Muscle layer of duodenum (tissue), 2 donors: ENCODE data around the gene NFIB.

Experiments
- H3K27ac ChIP-seq: one replicate; pipeline ENCODE4 v1.7.0; 2013; ENCODE audit warnings: mild to moderate bottlenecking, low read length
- H3K27me3 ChIP-seq: one replicate; pipeline ENCODE4 v1.7.0; 2013; ENCODE audit warnings: low read depth, mild to moderate bottlenecking, control low read depth, low read length
- H3K36me3 ChIP-seq, 2 donors: one replicate each; pipeline ENCODE4 v1.7.0; 2013; ENCODE audit warnings: low read length in 2 of 2, control low read depth in 1 of 2, mild to moderate bottlenecking in 1 of 2; ENCODE audit not compliant: insufficient read depth in 2 of 2, control insufficient read depth in 1 of 2
- H3K4me1 ChIP-seq, 2 donors: one replicate each; pipeline ENCODE4 v1.7.0; 2013; ENCODE audit warnings: low read length in 2 of 2, mild to moderate bottlenecking in 2 of 2, control low read depth in 1 of 2, moderate library complexity in 1 of 2; ENCODE audit not compliant: insufficient read depth in 2 of 2, control insufficient read depth in 1 of 2
- H3K4me3 ChIP-seq, 2 donors: one replicate each; pipeline ENCODE4 v1.7.0; 2013; ENCODE audit warnings: low read length in 2 of 2, low read depth in 1 of 2, mild to moderate bottlenecking in 1 of 2
- H3K9me3 ChIP-seq, 2 donors: one replicate each; pipeline ENCODE4 v1.7.0; 2013; ENCODE audit warnings: low read length in 2 of 2, control low read depth in 1 of 2, mild to moderate bottlenecking in 1 of 2; ENCODE audit not compliant: control insufficient read depth in 1 of 2
- donor health status: healthy.

NFIB gene

DNA sequence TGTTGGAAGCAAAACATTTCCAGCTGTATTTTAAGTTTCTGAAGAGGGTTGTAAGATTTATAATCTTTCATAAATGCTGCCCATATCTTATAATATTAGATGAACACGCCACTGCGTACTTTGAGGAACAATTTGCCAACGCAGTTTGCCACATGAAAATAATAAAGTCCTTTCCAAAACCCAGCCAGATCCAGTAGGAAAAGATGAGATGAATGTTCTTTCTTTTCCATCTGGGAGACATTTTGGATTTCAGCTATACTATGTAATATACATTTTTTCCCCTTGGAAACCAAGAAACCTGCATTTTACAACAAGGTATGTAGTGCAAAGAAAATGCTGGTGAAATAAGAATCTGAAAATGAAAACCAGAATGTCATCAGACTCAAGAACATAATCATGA is 125.4 kb downstream of the NFIB start:
- no peak overlapping the region for H3K27ac ChIP-seq
- H3K36me3 ChIP-seq: no peaks in the 10 kb centered on the region

DNA sequence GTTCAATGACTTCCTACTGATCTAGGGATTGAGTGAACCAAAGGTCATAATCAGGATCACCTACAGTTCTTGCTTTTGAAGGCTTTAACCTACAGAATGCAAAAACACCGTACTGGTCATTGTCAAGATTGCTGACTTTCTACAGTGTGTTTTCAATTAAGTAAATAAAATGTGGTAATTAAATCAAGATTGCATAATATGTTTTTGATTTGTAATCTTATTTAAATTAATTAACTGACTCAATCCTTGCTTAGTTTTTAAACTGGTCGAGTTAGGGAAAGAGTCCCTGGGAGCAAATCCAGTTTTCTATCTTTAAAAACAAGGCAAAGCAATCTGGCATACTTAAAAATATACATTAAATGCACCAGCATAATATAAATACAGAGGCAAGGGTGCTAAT is 125.9 kb downstream of the NFIB start:
- H3K9me3 ChIP-seq: no peaks in the 10 kb centered on the region
- H3K36me3 ChIP-seq: no peaks in the 10 kb centered on the region
- H3K4me1 ChIP-seq: peaks cover 0 to 16% of the 10 kb centered on the region in 2 donors
- no peak overlapping the region for H3K4me3 ChIP-seq
- no peaks in the 10 kb centered on the region for H3K27me3 ChIP-seq
- no peak overlapping the region for H3K27ac ChIP-seq

More for the DNA sequence above, 125.4 kb downstream of the NFIB start:
- Histone ChIP-seq H3K4me1 (peaks cover 0 to 19% of the 10 kb centered on the region in 2 donors), H3K4me3 (no peak overlapping the region), H3K9me3 (no peaks in the 10 kb centered on the region), H3K27me3 (no peaks in the 10 kb centered on the region)

- H3K4me1 ChIP-seq: peaks cover 0 to 16% of the 10 kb centered on the region in 2 donors
These were observed 127.8 kb downstream of the NFIB start for GRCh38 chr9:14186096-14186495.

GRCh38 chr9:14185016-14185415 is 128.9 kb downstream of the NFIB start:
- H3K9me3 ChIP-seq: no peaks in the 10 kb centered on the region
- H3K27ac ChIP-seq: no peak overlapping the region
- no peak overlapping the region for H3K4me3 ChIP-seq
- H3K4me1 ChIP-seq: peaks cover 0 to 20% of the 10 kb centered on the region in 2 donors
- no peaks in the 10 kb centered on the region for H3K27me3 ChIP-seq
- H3K36me3 ChIP-seq: no peaks in the 10 kb centered on the region

More at GRCh38 chr9:14186096-14186495, 127.8 kb downstream of the NFIB start:
- H3K4me3 ChIP-seq: no peak overlapping the region
- no peaks in the 10 kb centered on the region for H3K27me3 ChIP-seq
- no peak overlapping the region for H3K27ac ChIP-seq
- no peaks in the 10 kb centered on the region for H3K36me3 ChIP-seq
- H3K9me3 ChIP-seq: no peaks in the 10 kb centered on the region

DNA sequence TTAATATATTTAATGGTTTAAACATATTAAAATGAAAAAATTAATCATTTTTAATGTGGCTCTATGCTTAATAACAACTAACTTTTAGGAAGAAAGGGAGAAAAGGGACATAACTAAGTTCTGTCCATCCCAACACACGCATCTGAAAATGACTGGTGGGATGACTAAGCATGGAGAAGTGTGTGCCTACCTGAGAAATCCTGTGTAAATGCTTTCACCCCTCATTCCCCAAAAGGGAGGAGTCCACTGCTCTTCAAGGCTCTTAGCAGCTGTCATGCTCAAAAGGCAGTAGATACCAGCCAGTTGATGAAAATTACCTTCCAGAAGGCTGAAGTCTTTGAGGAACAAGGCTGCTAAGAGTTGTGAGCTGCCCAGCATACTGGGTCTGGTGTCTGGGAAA is 130.9 kb downstream of the NFIB start:
- no peaks in the 10 kb centered on the region for H3K27me3 ChIP-seq
- no peak overlapping the region for H3K4me3 ChIP-seq
- H3K27ac ChIP-seq: no peak overlapping the region
- peaks cover 7 to 27% of the 10 kb centered on the region in 2 donors for H3K4me1 ChIP-seq
- no peaks in the 10 kb centered on the region for H3K9me3 ChIP-seq
- no peaks in the 10 kb centered on the region for H3K36me3 ChIP-seq

DNA sequence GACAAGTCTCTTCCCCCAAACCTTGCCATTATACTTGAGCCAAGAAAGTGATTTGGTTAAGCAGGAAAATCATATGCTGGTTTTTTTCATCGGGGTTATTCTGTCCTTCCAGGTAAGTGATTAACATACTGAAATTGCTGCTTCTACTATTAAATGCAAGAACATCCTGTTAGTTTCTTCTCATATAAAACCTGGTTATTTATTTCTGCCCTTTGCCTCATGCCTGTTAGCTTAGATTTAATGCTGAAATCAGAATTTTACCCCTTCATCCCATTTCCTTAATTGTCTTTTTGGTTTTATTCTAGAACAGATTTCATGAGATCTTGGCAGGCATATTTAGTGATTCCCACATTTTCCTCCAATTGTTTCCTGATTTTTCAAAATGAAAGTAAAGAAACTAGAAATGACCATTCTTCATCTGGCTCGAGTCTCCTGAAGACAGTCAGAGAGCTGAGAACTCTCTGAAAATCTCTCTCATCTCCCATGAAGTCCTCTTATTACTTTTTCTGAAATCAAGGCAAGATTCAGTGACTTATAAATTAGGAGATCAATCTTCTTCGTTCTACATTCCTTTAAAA is 132.9 kb downstream of the NFIB start:
- H3K4me1 ChIP-seq: peaks cover 7 to 14% of the 10 kb centered on the region in 2 donors
- H3K27ac ChIP-seq: peak overlapping the region; percentile 26
- peak overlapping the region; percentile 22 to 48 for H3K4me3 ChIP-seq
- H3K9me3 ChIP-seq: no peaks in the 10 kb centered on the region
- H3K27me3 ChIP-seq: no peaks in the 10 kb centered on the region
- no peaks in the 10 kb centered on the region for H3K36me3 ChIP-seq

GRCh38 chr9:14180093-14180959 is 133.6 kb downstream of the NFIB start:
- peak overlapping the region; percentile 22 to 48 for H3K4me3 ChIP-seq
- H3K27me3 ChIP-seq: no peaks in the 10 kb centered on the region
- no peaks in the 10 kb centered on the region for H3K9me3 ChIP-seq
- no peaks in the 10 kb centered on the region for H3K36me3 ChIP-seq
- H3K27ac ChIP-seq: peak overlapping the region; percentile 26
- peaks cover 7 to 11% of the 10 kb centered on the region in 2 donors for H3K4me1 ChIP-seq

GRCh38 chr9:14179449-14179848 is 134.5 kb downstream of the NFIB start:
- Histone ChIP-seq H3K9me3 (no peaks in the 10 kb centered on the region), H3K27me3 (no peaks in the 10 kb centered on the region), H3K27ac (peak overlapping the region; percentile 3), H3K4me3 (no peak overlapping the region), H3K36me3 (no peaks in the 10 kb centered on the region), H3K4me1 (peaks cover 7 to 11% of the 10 kb centered on the region in 2 donors)

DNA sequence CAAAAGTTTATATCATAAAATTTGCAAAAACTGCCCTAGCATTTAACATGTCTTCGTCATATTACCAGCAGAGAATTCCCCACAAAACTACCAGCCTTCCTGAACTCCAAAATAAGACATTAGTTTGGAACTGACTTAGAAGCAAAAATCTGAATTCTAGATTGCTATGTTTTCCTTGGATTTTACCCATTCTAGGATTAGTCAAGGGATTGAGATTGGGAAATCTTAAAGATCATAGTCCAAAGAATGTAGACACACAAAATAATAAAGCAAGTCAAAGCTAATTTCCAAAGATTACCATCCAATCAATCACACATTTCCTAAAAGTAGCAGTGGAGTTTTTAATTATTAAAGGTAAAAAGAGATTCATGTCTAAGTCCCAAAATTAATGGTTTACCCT is 138.2 kb downstream of the NFIB start:
- Histone ChIP-seq H3K4me1 (peaks cover 7 to 13% of the 10 kb centered on the region in 2 donors), H3K27me3 (no peaks in the 10 kb centered on the region), H3K4me3 (no peak overlapping the region), H3K27ac (no peak overlapping the region), H3K9me3 (no peaks in the 10 kb centered on the region), H3K36me3 (no peaks in the 10 kb centered on the region)

DNA sequence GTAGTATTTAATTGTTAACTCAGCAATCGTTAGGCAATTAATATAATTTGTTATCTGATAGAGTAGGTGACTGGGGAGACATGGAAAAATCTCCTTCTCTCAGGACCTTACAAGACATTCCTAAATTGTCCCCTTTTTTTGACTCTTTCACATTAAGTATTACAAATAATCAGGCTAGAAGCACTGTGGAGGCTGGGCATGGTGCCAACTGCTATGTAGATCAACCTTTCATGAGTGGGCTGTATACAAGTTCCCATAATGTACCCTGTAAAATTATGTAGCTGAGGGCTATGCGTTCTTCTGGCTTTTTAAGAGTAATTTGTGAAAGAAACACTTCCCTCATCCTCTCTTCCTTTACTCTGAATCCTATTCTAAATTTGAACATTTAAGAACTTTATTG is 140.2 kb downstream of the NFIB start:
- no peaks in the 10 kb centered on the region for H3K9me3 ChIP-seq
- H3K4me3 ChIP-seq: no peak overlapping the region
- no peaks in the 10 kb centered on the region for H3K27me3 ChIP-seq
- peaks cover 0 to 2% of the 10 kb centered on the region in 2 donors for H3K4me1 ChIP-seq
- no peaks in the 10 kb centered on the region for H3K36me3 ChIP-seq
- H3K27ac ChIP-seq: no peak overlapping the region

DNA sequence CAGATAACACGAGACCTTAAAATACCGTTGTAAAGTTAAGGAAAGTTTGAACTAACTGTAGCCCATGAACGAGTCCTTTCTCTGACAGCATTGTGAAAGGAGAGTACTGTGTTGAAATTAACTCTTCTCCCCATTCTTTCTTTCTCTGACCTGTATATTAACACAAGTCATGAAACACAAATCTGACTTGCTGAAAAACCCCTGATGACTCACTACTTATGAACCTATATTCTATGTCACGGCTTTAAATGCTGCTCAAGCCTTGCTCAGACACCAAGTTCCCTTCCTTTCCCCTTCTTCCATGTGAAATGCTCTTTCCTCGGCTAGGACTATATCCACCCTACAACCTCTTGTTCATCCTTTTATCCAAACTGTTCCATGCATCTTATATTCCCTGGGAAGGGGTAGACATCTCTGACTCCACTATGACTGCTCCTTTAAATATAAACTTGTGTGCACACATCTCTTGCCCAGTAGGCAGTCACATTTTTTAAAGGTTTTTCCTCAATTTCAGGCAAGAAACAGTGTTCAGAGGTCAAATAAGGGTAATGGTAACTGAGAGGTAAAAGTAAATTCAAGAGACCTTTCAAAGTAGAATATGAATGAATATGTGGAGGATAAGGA is 142.9 kb downstream of the NFIB start:
- Histone ChIP-seq H3K27me3 (no peaks in the 10 kb centered on the region), H3K9me3 (no peaks in the 10 kb centered on the region), H3K36me3 (no peaks in the 10 kb centered on the region), H3K27ac (no peak overlapping the region), H3K4me3 (no peak overlapping the region), H3K4me1 (peaks cover 0 to 2% of the 10 kb centered on the region in 2 donors)
